ENCODE data around the gene ENGASE.

DNA sequence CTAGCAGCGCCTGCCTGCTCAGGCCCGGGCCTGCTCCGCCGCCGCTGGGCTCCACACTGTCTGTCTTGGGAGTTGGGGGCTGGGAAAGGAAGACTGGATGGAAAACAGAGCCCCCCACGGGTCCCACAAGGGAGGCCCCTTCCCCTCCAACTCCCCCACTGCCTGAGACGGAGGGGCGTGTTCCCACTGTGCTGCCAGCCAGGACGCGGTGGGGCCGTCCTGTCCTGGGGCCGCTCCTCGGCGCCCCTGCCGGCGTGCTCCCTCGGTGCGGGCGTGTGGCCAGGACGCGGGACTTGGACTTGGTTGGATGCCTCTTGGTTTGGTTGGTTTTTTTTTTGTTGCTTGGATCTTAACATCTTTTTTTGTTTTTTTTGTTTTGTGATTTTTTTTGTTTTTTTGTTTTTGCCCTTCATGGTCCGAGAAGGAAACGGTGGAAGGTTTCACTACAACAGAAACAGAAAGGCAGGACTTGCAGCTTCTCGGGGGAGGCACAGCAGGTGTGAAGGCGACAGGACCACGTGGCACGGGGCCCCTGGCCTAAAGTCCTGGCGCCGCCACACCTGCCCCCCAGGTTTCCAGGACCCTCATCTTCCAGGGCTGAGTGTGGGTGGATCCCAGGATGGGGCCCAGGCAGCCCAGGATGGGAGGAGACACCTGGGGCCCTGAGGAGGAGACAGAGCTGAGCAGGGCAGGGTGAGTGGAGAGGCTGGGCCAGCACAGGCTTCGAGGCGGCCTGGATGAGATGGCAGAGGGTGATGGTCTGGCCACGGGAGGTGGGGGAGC lies 16.0 kb downstream of the ENGASE start:
- TF ChIP-seq ZNF384 (IDR thresholded peaks at IDR 0.05) = no peak
- no peak for TF ChIP-seq ARNT (IDR thresholded peaks at IDR 0.05)
- TF ChIP-seq BHLHE40 (IDR thresholded peaks at IDR 0.05; ENCODE audit: borderline replicate concordance) = no peak
- TF ChIP-seq HDGF (IDR thresholded peaks at IDR 0.05; ENCODE audit: borderline replicate concordance) = no peak
- TF ChIP-seq L3MBTL2 (conservative IDR thresholded peaks at IDR 0.05) = no peak
- TF ChIP-seq NFRKB (IDR thresholded peaks at IDR 0.05) = no peak
- TF ChIP-seq LEF1 (IDR thresholded peaks at IDR 0.05; ENCODE audit: borderline replicate concordance) = no peak
- no peak for TF ChIP-seq SUZ12 (IDR thresholded peaks at IDR 0.05)
- no peak for TF ChIP-seq SP1 (IDR thresholded peaks at IDR 0.05)
- TF ChIP-seq FOXM1 (IDR thresholded peaks at IDR 0.05; ENCODE audit: borderline replicate concordance) = no peak
- TF ChIP-seq ELF4 (IDR thresholded peaks at IDR 0.05) = no peak
- TF ChIP-seq FOXK2 (IDR thresholded peaks at IDR 0.05) = no peak
- TF ChIP-seq TARDBP (IDR thresholded peaks at IDR 0.05) = no peak
